Measurements from ENCODE around the gene CELF5. TPM values are rescaled to one million over a fixed set of nuclear protein-coding genes. Genes with fewer than 3 reads are reported as not detected.

CELF5 gene
- total RNA-seq, 2 experiments from 2014 or later, result 0.20 to 0.56 TPM

- intact Hi-C loops (cut with micrococcal nuclease), result no loop called here
- H3K9me3 Mint-ChIP-seq, result no peaks in the 10 kb centered on the region
- no peak overlapping the region for H3K27ac Mint-ChIP-seq
- ChIA-PET POLR2A (no interaction called here), CTCF (no interaction called here)
- ATAC-seq, result no peak
- no peak for TF ChIP-seq CTCF (IDR thresholded peaks at IDR 0.05)
- H3K4me1 Mint-ChIP-seq (ENCODE audit: low read depth), result no peaks in the 10 kb centered on the region
- no peak overlapping the region for H3K4me3 Mint-ChIP-seq
- H3K27me3 Mint-ChIP-seq, result peaks cover 27% of the 10 kb centered on the region
- DNase-seq, result no peak
- H3K36me3 Mint-ChIP-seq (ENCODE audit: low read depth), result no peaks in the 10 kb centered on the region
Observed at GRCh38 chr19:3309724-3310123, 85.3 kb downstream of the CELF5 start.

GRCh38 chr19:3310280-3310679, 85.8 kb downstream of the CELF5 start:
- ChIA-PET CTCF (no interaction called here), POLR2A (no interaction called here)
- Mint-ChIP-seq H3K9me3 (no peaks in the 10 kb centered on the region), H3K36me3 (ENCODE audit: low read depth) (no peaks in the 10 kb centered on the region), H3K4me3 (no peak overlapping the region), H3K27ac (no peak overlapping the region), H3K4me1 (ENCODE audit: low read depth) (no peaks in the 10 kb centered on the region), H3K27me3 (peaks cover 25% of the 10 kb centered on the region)
- DNase-seq, result no peak
- intact Hi-C loops (cut with micrococcal nuclease), result no loop called here
- TF ChIP-seq CTCF (IDR thresholded peaks at IDR 0.05), result no peak
- no peak for ATAC-seq

- intact Hi-C loops (cut with micrococcal nuclease), result no loop called here
- no peak overlapping the region for H3K27ac Mint-ChIP-seq
- DNase-seq (no peak), ATAC-seq (no peak)
- H3K4me3 Mint-ChIP-seq, result no peak overlapping the region
- no peaks in the 10 kb centered on the region for H3K4me1 Mint-ChIP-seq (ENCODE audit: low read depth)
- no peak for TF ChIP-seq CTCF (IDR thresholded peaks at IDR 0.05)
- no peaks in the 10 kb centered on the region for H3K36me3 Mint-ChIP-seq (ENCODE audit: low read depth)
- ChIA-PET POLR2A (no interaction called here), CTCF (no interaction called here)
- no peaks in the 10 kb centered on the region for H3K9me3 Mint-ChIP-seq
- peaks cover 25% of the 10 kb centered on the region for H3K27me3 Mint-ChIP-seq
Observed at GRCh38 chr19:3310711-3311110, 86.2 kb downstream of the CELF5 start.

GRCh38 chr19:3313199-3313575, 88.7 kb downstream of the CELF5 start:
- Mint-ChIP-seq H3K27ac (no peak overlapping the region), H3K9me3 (no peaks in the 10 kb centered on the region), H3K36me3 (ENCODE audit: low read depth) (no peaks in the 10 kb centered on the region), H3K4me3 (no peak overlapping the region), H3K27me3 (peaks cover 20% of the 10 kb centered on the region), H3K4me1 (ENCODE audit: low read depth) (no peaks in the 10 kb centered on the region)
- CTCF ChIA-PET, result interaction anchor here (2.1 kb wide), 1 partner anchor 8 kb away, joined by 7 read pairs; no protein-coding TSS in a partner anchor
- POLR2A ChIA-PET, result no interaction called here
- TF ChIP-seq CTCF (IDR thresholded peaks at IDR 0.05), result no peak
- ATAC-seq (no peak), DNase-seq (no peak)
- intact Hi-C loops (cut with micrococcal nuclease), result no loop called here

- ChIA-PET CTCF (interaction anchor here (2.1 kb wide), 1 partner anchor 10 kb away, joined by 7 read pairs; no protein-coding TSS in a partner anchor), POLR2A (no interaction called here)
Observed at GRCh38 chr19:3314962-3315675, 90.7 kb downstream of the CELF5 start.

More at GRCh38 chr19:3314962-3315675, 90.7 kb downstream of the CELF5 start:
- no peak for TF ChIP-seq CTCF (IDR thresholded peaks at IDR 0.05)
- ATAC-seq (no peak), DNase-seq (no peak)
- Mint-ChIP-seq H3K4me3 (no peak overlapping the region), H3K27me3 (peaks cover 16% of the 10 kb centered on the region), H3K36me3 (ENCODE audit: low read depth) (no peaks in the 10 kb centered on the region), H3K4me1 (ENCODE audit: low read depth) (no peaks in the 10 kb centered on the region), H3K27ac (no peak overlapping the region), H3K9me3 (no peaks in the 10 kb centered on the region)
- intact Hi-C loops (cut with micrococcal nuclease), result no loop called here
